Tibial artery (tissue), 4 donors: ENCODE data around the gene BBS7.

Source experiments
- DNase-seq, 2 donors: peaks; one replicate each; pipeline ENCODE4 v3.0.0-alpha.2; 2019
- H3K27ac ChIP-seq, 2 donors: fragments of 200-600 bp; sonication (generic) in 1 of 2; 1 replicate in 1 of 2; 2 replicates in 1 of 2; pipeline ENCODE4 v1.5.1; 2018 to 2019; ENCODE audit warnings: mild to moderate bottlenecking in 1 of 2
- H3K27me3 ChIP-seq, 2 donors: fragments of 200-600 bp; sonication (generic) in 1 of 2; one replicate each; pipeline versions ENCODE4 v1.5.1 to v1.6.0; 2016 to 2019
- H3K36me3 ChIP-seq, 3 donors: fragments of 200-600 bp; sonication (generic) in 2 of 3; one replicate each; pipeline ENCODE4 v1.5.1; 2016 to 2019; ENCODE audit warnings: mild to moderate bottlenecking in 2 of 3
- H3K4me1 ChIP-seq, 4 donors: fragments of 200-600 bp; sonication (generic) in 2 of 4; 1 replicate in 3 of 4; 2 replicates in 1 of 4; pipeline ENCODE4 v1.5.1; 2016 to 2019
- H3K4me3 ChIP-seq, 2 donors: fragments of 200-600 bp; sonication (generic) in 1 of 2; 1 replicate in 1 of 2; 2 replicates in 1 of 2; pipeline ENCODE4 v1.5.1; 2018 to 2019; ENCODE audit warnings: mild to moderate bottlenecking in 2 of 2
- H3K9me3 ChIP-seq, 3 donors: fragments of 200-600 bp; sonication (generic) in 1 of 3; one replicate each; pipeline ENCODE4 v1.5.1; 2016 to 2019
- intact Hi-C: fragments of 100-400 bp; cut with DNase I; formaldehyde crosslinking; loops from one replicate; pipeline ENCODE4 v1.15.0; 2023; ENCODE audit warnings: low total_unique reads
- TF ChIP-seq, protein P1 (sequence below), 2 experiments: fragments of 200-600 bp in 1 of 2; fragments of 450-650 bp in 1 of 2; IDR thresholded peaks; one replicate each; pipeline ENCODE4 v1.5.1; 2017 to 2019; ENCODE audit warnings: antibody characterized with exemption in 2 of 2, mild to moderate bottlenecking in 1 of 2, moderate library complexity in 1 of 2

The BBS7 gene

GRCh38 chr4:121846662-121847061 is 23.6 kb downstream of the BBS7 start:
- H3K9me3 ChIP-seq = no peaks in the 10 kb centered on the region
- intact Hi-C loops = no loop called here
- no peak overlapping the region for H3K27ac ChIP-seq
- H3K4me1 ChIP-seq = no peaks in the 10 kb centered on the region
- peaks cover 28 to 71% (median 53%) of the 10 kb centered on the region in 3 donors for H3K36me3 ChIP-seq
- no peaks in the 10 kb centered on the region for H3K27me3 ChIP-seq
- TF ChIP-seq, protein P1, sequence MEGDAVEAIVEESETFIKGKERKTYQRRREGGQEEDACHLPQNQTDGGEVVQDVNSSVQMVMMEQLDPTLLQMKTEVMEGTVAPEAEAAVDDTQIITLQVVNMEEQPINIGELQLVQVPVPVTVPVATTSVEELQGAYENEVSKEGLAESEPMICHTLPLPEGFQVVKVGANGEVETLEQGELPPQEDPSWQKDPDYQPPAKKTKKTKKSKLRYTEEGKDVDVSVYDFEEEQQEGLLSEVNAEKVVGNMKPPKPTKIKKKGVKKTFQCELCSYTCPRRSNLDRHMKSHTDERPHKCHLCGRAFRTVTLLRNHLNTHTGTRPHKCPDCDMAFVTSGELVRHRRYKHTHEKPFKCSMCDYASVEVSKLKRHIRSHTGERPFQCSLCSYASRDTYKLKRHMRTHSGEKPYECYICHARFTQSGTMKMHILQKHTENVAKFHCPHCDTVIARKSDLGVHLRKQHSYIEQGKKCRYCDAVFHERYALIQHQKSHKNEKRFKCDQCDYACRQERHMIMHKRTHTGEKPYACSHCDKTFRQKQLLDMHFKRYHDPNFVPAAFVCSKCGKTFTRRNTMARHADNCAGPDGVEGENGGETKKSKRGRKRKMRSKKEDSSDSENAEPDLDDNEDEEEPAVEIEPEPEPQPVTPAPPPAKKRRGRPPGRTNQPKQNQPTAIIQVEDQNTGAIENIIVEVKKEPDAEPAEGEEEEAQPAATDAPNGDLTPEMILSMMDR (IDR thresholded peaks at IDR 0.05) = no peak
- H3K4me3 ChIP-seq = no peak overlapping the region
- DNase-seq = no peak

- Histone ChIP-seq H3K36me3 (peaks cover 29 to 79% (median 50%) of the 10 kb centered on the region in 3 donors), H3K4me3 (no peak overlapping the region), H3K9me3 (no peaks in the 10 kb centered on the region), H3K27ac (no peak overlapping the region), H3K4me1 (no peaks in the 10 kb centered on the region), H3K27me3 (no peaks in the 10 kb centered on the region)
- TF ChIP-seq, protein P1 (IDR thresholded peaks at IDR 0.05) = no peak
- DNase-seq = no peak
- intact Hi-C loops = no loop called here
Observed at GRCh38 chr4:121842862-121843261, 27.4 kb downstream of the BBS7 start.

- no peaks in the 10 kb centered on the region for H3K27me3 ChIP-seq
- TF ChIP-seq, protein P1 (IDR thresholded peaks at IDR 0.05) = no peak
- H3K4me1 ChIP-seq = no peaks in the 10 kb centered on the region
- H3K27ac ChIP-seq = no peak overlapping the region
- H3K9me3 ChIP-seq = no peaks in the 10 kb centered on the region
- intact Hi-C loops = no loop called here
- no peak for DNase-seq
- peaks cover 44 to 70% (median 45%) of the 10 kb centered on the region in 3 donors for H3K36me3 ChIP-seq
- no peak overlapping the region for H3K4me3 ChIP-seq
Observed at GRCh38 chr4:121838136-121838535, 32.1 kb downstream of the BBS7 start.

DNA sequence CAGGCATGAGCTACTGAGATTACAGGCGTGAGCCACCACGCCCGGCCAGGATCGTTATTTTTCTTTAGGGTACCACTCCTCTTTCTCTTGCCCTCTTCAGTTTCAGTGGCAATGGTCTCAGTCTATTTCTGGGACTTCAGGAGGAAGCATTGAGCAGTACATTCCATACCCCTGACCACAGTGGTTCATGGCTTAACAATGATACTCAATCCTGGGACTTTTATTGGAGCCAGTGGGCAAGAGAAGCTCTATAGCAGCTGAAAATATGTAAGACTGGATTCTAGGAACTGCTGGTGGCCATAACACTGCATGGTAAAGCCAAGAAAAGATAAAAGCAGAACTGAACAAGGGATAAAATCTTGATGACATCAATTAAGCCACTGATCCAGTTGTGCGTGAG is 40.8 kb downstream of the BBS7 start:
- peaks cover 0 to 2% (median 0%) of the 10 kb centered on the region in 4 donors for H3K4me1 ChIP-seq
- no peak overlapping the region for H3K27ac ChIP-seq
- DNase-seq = no peak
- intact Hi-C loops = no loop called here
- TF ChIP-seq, protein P1 (IDR thresholded peaks at IDR 0.05) = no peak
- peaks cover 36 to 73% (median 50%) of the 10 kb centered on the region in 3 donors for H3K36me3 ChIP-seq
- no peak overlapping the region for H3K4me3 ChIP-seq
- H3K27me3 ChIP-seq = no peaks in the 10 kb centered on the region
- no peaks in the 10 kb centered on the region for H3K9me3 ChIP-seq

DNA sequence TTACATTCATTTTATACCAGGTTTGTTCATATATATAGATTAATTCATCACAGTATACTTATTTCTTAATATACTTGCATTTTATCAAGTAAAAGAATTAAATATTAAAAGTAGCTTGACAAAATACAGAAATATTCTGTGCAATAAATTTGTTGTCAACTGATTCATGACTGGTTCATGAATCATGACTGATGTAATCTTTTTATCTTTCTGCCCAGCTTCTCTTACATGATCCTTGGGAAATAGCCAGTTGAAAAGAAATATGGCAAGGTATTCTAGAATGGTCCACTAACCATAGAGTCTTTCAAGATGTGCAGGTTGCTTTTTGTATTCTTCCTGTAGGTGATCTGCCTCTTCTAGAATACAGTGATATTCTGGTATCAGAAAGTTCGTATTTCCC is 42.4 kb downstream of the BBS7 start:
- Histone ChIP-seq H3K27me3 (no peaks in the 10 kb centered on the region), H3K4me3 (no peak overlapping the region), H3K4me1 (peaks cover 0 to 12% (median 7%) of the 10 kb centered on the region in 4 donors), H3K36me3 (peaks cover 24 to 57% (median 37%) of the 10 kb centered on the region in 3 donors), H3K9me3 (no peaks in the 10 kb centered on the region), H3K27ac (no peak overlapping the region)
- TF ChIP-seq, protein P1 (IDR thresholded peaks at IDR 0.05) = no peak
- intact Hi-C loops = no loop called here
- no peak for DNase-seq

DNA sequence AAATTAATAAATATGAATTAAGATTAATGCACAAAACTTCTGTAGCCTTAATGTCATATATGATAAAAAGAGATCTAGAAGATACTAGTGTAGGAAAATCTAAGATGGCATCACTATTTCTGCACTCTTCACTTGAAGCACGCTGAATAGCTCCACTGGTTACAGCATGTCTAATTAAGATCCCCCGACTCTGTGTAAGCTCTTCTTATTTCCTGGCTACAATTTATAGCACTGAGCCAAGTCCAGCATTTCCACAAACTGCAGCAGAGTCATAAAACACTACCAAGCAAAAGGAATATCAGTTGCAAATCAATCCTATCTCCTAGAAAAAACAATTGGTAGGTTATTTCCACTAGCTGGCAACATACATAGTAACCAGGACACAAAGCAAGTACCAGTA is 45.3 kb downstream of the BBS7 start:
- intact Hi-C loops = loop anchor here (5.0 kb wide), 1 partner anchor 47 kb away; the partner anchor contains the start of gene BBS7

More for the DNA sequence above, 45.3 kb downstream of the BBS7 start:
- H3K27ac ChIP-seq = no peak overlapping the region
- H3K36me3 ChIP-seq = peaks cover 8 to 29% (median 24%) of the 10 kb centered on the region in 3 donors
- H3K4me3 ChIP-seq = no peak overlapping the region
- H3K27me3 ChIP-seq = no peaks in the 10 kb centered on the region
- H3K4me1 ChIP-seq = peaks cover 0 to 14% (median 8%) of the 10 kb centered on the region in 4 donors
- TF ChIP-seq, protein P1 (IDR thresholded peaks at IDR 0.05) = no peak
- DNase-seq = no peak
- no peaks in the 10 kb centered on the region for H3K9me3 ChIP-seq
